ENCODE results near the gene PMF1. TPM values are rescaled to one million over a fixed set of nuclear protein-coding genes. Genes with fewer than 3 reads are reported as not detected.

PMF1 gene
- total RNA-seq, 2 donors from 2014 or later, result 64.6 to 125 TPM

DNA sequence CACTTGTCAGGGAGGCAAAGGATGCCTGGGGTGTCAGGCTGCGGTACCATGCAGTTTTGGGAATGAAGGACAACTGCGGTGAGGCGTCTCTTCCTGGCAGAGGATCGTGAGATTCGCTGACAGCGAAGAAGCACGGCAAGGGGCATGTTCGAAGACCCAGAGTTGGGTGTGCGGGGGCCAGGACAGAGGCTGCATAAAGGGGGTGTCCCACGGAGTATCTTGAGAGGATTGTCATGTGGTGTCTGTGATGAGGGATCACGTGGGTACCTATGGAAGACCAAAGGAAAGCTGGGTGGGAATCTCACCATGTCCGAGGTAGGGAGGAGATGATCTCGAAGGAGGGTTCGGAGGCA, 18.5 kb upstream of the PMF1 start:
- intact Hi-C loops (cut with DNase I), result no loop called here
- Histone ChIP-seq H3K27me3 (replicated peaks; ENCODE audit: insufficient read depth) (no peaks in the 10 kb centered on the region), H3K36me3 (no peaks in the 10 kb centered on the region), H3K27ac (peak overlapping the region; percentile 43 to 78), H3K4me1 (replicated peaks) (peaks cover 4% of the 10 kb centered on the region), H3K9me3 (no peaks in the 10 kb centered on the region), H3K4me3 (peak overlapping the region; percentile 55 to 90)
- no peak for DNase-seq (ENCODE audit: low spot score)
- 11% methylated on average over 14 of the region's 14 CpGs for whole genome bisulfite sequencing
- TF ChIP-seq POLR2AphosphoS5 (IDR thresholded peaks at IDR 0.05) (no peak), POLR2A (IDR thresholded peaks at IDR 0.05) (no peak)
- TF ChIP-seq, protein P1, sequence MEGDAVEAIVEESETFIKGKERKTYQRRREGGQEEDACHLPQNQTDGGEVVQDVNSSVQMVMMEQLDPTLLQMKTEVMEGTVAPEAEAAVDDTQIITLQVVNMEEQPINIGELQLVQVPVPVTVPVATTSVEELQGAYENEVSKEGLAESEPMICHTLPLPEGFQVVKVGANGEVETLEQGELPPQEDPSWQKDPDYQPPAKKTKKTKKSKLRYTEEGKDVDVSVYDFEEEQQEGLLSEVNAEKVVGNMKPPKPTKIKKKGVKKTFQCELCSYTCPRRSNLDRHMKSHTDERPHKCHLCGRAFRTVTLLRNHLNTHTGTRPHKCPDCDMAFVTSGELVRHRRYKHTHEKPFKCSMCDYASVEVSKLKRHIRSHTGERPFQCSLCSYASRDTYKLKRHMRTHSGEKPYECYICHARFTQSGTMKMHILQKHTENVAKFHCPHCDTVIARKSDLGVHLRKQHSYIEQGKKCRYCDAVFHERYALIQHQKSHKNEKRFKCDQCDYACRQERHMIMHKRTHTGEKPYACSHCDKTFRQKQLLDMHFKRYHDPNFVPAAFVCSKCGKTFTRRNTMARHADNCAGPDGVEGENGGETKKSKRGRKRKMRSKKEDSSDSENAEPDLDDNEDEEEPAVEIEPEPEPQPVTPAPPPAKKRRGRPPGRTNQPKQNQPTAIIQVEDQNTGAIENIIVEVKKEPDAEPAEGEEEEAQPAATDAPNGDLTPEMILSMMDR (IDR thresholded peaks at IDR 0.05), result no peak

DNA sequence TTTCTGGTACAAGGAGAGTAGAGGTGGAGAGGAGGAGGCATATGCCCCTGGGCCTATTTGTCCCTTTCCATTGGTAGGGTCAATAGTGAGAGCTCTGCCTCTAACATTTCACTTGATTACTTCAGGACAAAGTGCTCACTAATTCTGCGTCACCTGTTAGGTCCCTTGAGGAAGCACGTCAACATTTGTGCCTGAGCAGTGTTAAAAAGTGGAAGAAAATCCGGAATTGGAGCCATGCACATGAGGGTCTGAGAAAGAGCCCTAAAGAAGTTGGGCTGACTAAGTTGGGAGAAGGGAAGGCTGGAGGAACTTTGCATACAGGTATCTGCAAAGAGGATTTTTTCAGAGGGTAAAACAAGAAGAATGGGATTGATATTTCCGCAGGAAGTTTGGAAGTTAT, 17.0 kb upstream of the PMF1 start:
- no peak for DNase-seq (ENCODE audit: low spot score)
- intact Hi-C loops (cut with DNase I), result no loop called here
- H3K4me3 ChIP-seq, result no peak overlapping the region
- no peaks in the 10 kb centered on the region for H3K27me3 ChIP-seq (replicated peaks; ENCODE audit: insufficient read depth)
- H3K9me3 ChIP-seq, result no peaks in the 10 kb centered on the region
- WGBS, result 77% methylated on average over 4 of the region's 4 CpGs
- TF ChIP-seq POLR2A (IDR thresholded peaks at IDR 0.05) (no peak), POLR2AphosphoS5 (IDR thresholded peaks at IDR 0.05) (no peak)
- TF ChIP-seq, protein P1 (IDR thresholded peaks at IDR 0.05), result no peak
- H3K27ac ChIP-seq, result no peak overlapping the region
- H3K36me3 ChIP-seq, result no peaks in the 10 kb centered on the region
- H3K4me1 ChIP-seq (replicated peaks), result peaks cover 4% of the 10 kb centered on the region

DNA sequence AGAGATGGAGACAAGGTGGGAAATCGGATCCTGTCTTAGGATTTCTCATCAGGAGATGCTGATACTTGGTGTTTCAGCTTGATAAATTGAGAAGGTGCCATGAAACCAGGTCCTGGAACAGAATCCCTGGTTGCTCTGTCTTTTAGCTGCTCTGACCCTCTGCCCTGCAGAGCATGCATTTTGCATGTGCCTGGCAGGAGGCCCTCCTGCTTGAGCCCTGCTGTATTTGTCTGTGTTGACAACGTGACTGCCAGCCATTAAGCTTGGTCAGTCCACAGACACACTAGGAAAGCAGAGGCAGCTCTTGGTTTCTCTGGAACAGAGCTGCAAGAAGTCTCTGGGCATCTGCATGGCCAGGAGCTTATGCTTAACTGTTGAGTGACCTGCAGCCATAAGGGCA, 16.4 kb upstream of the PMF1 start:
- 71% methylated on average over 2 of the region's 2 CpGs for WGBS
- TF ChIP-seq POLR2A (IDR thresholded peaks at IDR 0.05), result no peak
- no peak for TF ChIP-seq POLR2AphosphoS5 (IDR thresholded peaks at IDR 0.05)
- TF ChIP-seq, protein P1 (IDR thresholded peaks at IDR 0.05), result no peak
- H3K36me3 ChIP-seq, result no peaks in the 10 kb centered on the region
- no peaks in the 10 kb centered on the region for H3K27me3 ChIP-seq (replicated peaks; ENCODE audit: insufficient read depth)
- H3K27ac ChIP-seq, result no peak overlapping the region
- intact Hi-C loops (cut with DNase I), result no loop called here
- DNase-seq (ENCODE audit: low spot score), result no peak
- H3K4me1 ChIP-seq (replicated peaks), result peaks cover 4% of the 10 kb centered on the region
- no peaks in the 10 kb centered on the region for H3K9me3 ChIP-seq
- no peak overlapping the region for H3K4me3 ChIP-seq

DNA sequence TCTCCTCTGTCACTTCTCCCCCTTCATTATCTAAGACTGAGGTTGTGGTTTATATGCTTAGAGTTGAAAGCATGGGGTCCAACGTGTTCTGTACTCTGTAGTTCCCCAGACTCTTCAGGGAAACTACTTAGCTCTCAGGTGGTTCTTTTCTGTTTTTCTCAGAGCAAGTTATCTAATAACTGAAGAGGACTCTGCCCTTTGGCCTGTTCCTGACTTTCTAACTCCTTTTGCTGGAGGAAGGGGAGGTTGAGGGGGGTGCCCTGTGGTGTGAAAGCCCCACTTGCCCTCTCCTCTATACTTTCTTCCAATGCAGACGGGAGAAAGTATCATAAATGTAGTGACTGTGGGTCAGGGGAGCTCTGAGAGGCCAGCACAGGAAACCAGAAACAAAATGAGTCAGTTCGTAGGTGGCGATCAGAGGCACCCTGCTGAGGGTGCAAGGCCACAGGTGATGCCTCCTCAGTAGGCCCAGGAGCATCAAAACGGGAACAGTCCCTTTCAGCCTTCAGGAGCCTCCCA, 13.9 kb upstream of the PMF1 start:
- no peaks in the 10 kb centered on the region for H3K9me3 ChIP-seq
- H3K27me3 ChIP-seq (replicated peaks; ENCODE audit: insufficient read depth), result no peaks in the 10 kb centered on the region
- H3K36me3 ChIP-seq, result no peaks in the 10 kb centered on the region
- 84% methylated on average over 5 of the region's 5 CpGs for whole genome bisulfite sequencing
- no peak overlapping the region for H3K4me3 ChIP-seq
- TF ChIP-seq, protein P1 (IDR thresholded peaks at IDR 0.05), result no peak
- TF ChIP-seq POLR2A (IDR thresholded peaks at IDR 0.05), result no peak
- no peak for TF ChIP-seq POLR2AphosphoS5 (IDR thresholded peaks at IDR 0.05)
- DNase-seq (ENCODE audit: low spot score), result no peak
- peaks cover 4% of the 10 kb centered on the region for H3K4me1 ChIP-seq (replicated peaks)
- no peak overlapping the region for H3K27ac ChIP-seq
- intact Hi-C loops (cut with DNase I), result no loop called here

DNA sequence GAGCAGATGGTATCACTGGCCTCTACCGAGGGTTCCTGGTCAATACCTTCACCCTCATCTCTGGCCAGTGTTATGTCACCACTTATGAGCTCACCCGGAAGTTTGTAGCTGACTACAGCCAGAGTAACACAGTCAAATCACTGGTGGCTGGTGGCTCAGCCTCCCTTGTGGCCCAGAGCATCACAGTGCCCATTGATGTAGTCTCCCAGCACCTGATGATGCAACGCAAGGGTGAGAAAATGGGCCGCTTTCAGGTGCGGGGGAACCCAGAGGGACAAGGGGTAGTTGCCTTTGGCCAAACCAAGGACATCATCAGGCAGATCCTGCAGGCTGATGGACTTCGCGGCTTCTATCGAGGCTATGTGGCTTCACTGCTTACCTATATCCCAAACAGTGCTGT, 12.8 kb upstream of the PMF1 start:
- no peak for DNase-seq (ENCODE audit: low spot score)
- no peaks in the 10 kb centered on the region for H3K36me3 ChIP-seq
- H3K4me3 ChIP-seq, result no peak overlapping the region
- intact Hi-C loops (cut with DNase I), result no loop called here
- no peaks in the 10 kb centered on the region for H3K4me1 ChIP-seq (replicated peaks)
- TF ChIP-seq POLR2AphosphoS5 (IDR thresholded peaks at IDR 0.05) (no peak), POLR2A (IDR thresholded peaks at IDR 0.05) (no peak)
- TF ChIP-seq, protein P1 (IDR thresholded peaks at IDR 0.05), result no peak
- no peaks in the 10 kb centered on the region for H3K27me3 ChIP-seq (replicated peaks; ENCODE audit: insufficient read depth)
- H3K27ac ChIP-seq, result no peak overlapping the region
- no peaks in the 10 kb centered on the region for H3K9me3 ChIP-seq
- 91% methylated on average over 8 of the region's 8 CpGs for WGBS

Measured in prostate gland (tissue), 2 donors.